Cardiac fibroblast (primary cell): ENCODE data around the gene MYADML2.

Source experiments
- DNase-seq, 2 donors: peaks; one replicate each; pipeline versions ENCODE4 v3.0.0 to v3.0.0-alpha.2; 2010; ENCODE audit warnings: low read depth in 2 of 2
- H3K4me3 ChIP-seq, 2 donors: replicated peaks in 1 of 2; 1 replicate in 1 of 2; 2 replicates in 1 of 2; pipeline ENCODE4 v1.5.1; 2011; ENCODE audit warnings: low read depth in 2 of 2, low read length in 2 of 2, mild to moderate bottlenecking in 2 of 2, moderate library complexity in 1 of 2
- CTCF ChIP-seq: IDR thresholded peaks from one replicate; pipeline ENCODE4 v1.5.1; 2011; ENCODE audit warnings: low read depth, mild to moderate bottlenecking, low read length, inconsistent platforms

Gene MYADML2

GRCh38 chr17:81905993-81906392, 41.0 kb downstream of the MYADML2 start:
- no peak for DNase-seq
- H3K4me3 ChIP-seq, result no peak overlapping the region
- no peak for TF ChIP-seq CTCF

- no peak for DNase-seq
- H3K4me3 ChIP-seq, result no peak overlapping the region
- no peak for TF ChIP-seq CTCF
Measured at GRCh38 chr17:81905424-81905875, 41.6 kb downstream of the MYADML2 start.

GRCh38 chr17:81904600-81905423, 42.2 kb downstream of the MYADML2 start:
- DNase-seq, result no peak
- TF ChIP-seq CTCF, result no peak
- no peak overlapping the region for H3K4me3 ChIP-seq

- DNase-seq, result no peak
- no peak overlapping the region for H3K4me3 ChIP-seq
- no peak for TF ChIP-seq CTCF
Measured at GRCh38 chr17:81903896-81904599, 43.0 kb downstream of the MYADML2 start.

GRCh38 chr17:81903415-81903831, 43.6 kb downstream of the MYADML2 start:
- DNase-seq, result no peak
- no peak for TF ChIP-seq CTCF
- no peak overlapping the region for H3K4me3 ChIP-seq

GRCh38 chr17:81902653-81903414, 44.2 kb downstream of the MYADML2 start:
- no peak overlapping the region for H3K4me3 ChIP-seq
- no peak for TF ChIP-seq CTCF

More at GRCh38 chr17:81902653-81903414, 44.2 kb downstream of the MYADML2 start:
- DNase-seq, result no peak
